HG03095 (cell line): ENCODE measurements around the gene ZNF560.

Source experiments
- ATAC-seq: cut with Tn5 transposase; IDR thresholded peaks from one replicate; pipeline ENCODE4 v1.9.1; 2021; ENCODE audit warnings: moderate library complexity; ENCODE audit not compliant: unreplicated experiment

Gene ZNF560

DNA sequence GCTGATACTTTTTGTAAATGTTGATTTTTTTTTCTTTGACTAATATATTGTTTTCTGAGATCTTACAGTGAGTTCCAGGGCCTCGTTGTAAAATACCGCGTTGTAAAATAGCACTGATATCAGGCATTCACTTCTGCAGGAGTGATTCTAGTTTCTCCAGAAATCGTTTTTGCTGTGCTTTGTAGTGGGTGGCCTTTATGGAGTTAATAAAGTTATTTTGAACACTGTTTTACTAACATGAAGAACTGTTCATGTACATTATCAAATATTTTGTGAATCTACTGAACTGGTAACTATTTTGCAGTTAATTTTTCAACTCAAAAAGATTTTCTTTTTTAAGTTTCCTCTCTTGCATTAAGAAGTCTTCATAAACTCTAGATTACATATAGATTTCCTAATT is 62.1 kb downstream of the ZNF560 start:
- no peak for ATAC-seq

- ATAC-seq, result peak; percentile 87
These were observed 62.8 kb downstream of the ZNF560 start, which contains the start of gene ZNF266 for GRCh38 chr19:9435279-9436268. Gene ZNF266, minus strand, starts transcription at chr19:9435573. Its CDS starts 15,484 bp downstream, at chr19:9420089.

DNA sequence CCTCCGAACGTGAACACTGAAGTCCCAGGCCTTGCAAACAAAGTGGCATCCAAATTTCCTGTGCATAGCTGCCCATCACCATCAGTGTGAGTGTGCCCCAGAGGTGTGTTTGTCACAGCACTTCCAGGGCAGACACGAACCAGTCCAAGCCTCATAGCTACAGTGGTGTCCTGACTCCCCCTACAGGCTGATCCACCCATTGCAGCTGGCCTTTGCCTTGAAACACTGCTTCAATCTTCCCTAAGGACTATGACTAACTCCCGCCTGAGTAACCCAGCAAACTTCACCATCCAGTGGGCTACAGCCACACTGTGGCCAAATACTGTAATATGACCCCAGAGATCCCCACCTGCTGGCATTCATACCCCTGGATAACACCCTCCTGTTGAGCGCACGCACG is 66.9 kb downstream of the ZNF560 start:
- ATAC-seq, result no peak

- no peak for ATAC-seq
These were observed 68.0 kb downstream of the ZNF560 start for GRCh38 chr19:9430444-9430843.

GRCh38 chr19:9427941-9428340 is 70.5 kb downstream of the ZNF560 start:
- no peak for ATAC-seq
